ENCODE results near the gene KIFC1. TPM values are rescaled to one million over a fixed set of nuclear protein-coding genes. Genes with fewer than 3 reads are reported as not detected.

Gene KIFC1
- total and polyA plus RNA-seq, 9 of the 15 experiments (the other 6 are each of a cell fraction or from before 2014, with no cell fraction given): 1.3 to 95.2 (median 76.9) TPM

- TF ChIP-seq SMARCA5 (IDR thresholded peaks at IDR 0.05) (peak; percentile 93), ESRRB (CRISPR knock-in tag; IDR thresholded peaks at IDR 0.05; ENCODE audit: borderline replicate concordance) (no peak), MEIS2 (IDR thresholded peaks at IDR 0.05; ENCODE audit: partially characterized antibody) (no peak), L3MBTL2 (IDR thresholded peaks at IDR 0.05) (no peak), NR2C2 (CRISPR knock-in tag; IDR thresholded peaks at IDR 0.05) (no peak), NR2C2 (tag; IDR thresholded peaks at IDR 0.05) (peak; percentile 74), HOXB6 (CRISPR knock-in tag; IDR thresholded peaks at IDR 0.05; ENCODE audit: borderline replicate concordance) (no peak), PURB (CRISPR knock-in tag; IDR thresholded peaks at IDR 0.05; ENCODE audit: low read depth) (no peak), ZNF354B (CRISPR knock-in tag; IDR thresholded peaks at IDR 0.05) (peak; percentile 47; the same call in 1 of the 2 replicates), CBFA2T3 (IDR thresholded peaks at IDR 0.05) (no peak), BRD4 (IDR thresholded peaks at IDR 0.05) (no peak), UBTF (IDR thresholded peaks at IDR 0.05; ENCODE audit: borderline replicate concordance in 1 of 2, low read depth in 2 of 2, low read length in 2 of 2) (no peak), MAX (CRISPR knock-in tag; IDR thresholded peaks at IDR 0.05) (no peak)
- TF ChIP-seq, protein P1, sequence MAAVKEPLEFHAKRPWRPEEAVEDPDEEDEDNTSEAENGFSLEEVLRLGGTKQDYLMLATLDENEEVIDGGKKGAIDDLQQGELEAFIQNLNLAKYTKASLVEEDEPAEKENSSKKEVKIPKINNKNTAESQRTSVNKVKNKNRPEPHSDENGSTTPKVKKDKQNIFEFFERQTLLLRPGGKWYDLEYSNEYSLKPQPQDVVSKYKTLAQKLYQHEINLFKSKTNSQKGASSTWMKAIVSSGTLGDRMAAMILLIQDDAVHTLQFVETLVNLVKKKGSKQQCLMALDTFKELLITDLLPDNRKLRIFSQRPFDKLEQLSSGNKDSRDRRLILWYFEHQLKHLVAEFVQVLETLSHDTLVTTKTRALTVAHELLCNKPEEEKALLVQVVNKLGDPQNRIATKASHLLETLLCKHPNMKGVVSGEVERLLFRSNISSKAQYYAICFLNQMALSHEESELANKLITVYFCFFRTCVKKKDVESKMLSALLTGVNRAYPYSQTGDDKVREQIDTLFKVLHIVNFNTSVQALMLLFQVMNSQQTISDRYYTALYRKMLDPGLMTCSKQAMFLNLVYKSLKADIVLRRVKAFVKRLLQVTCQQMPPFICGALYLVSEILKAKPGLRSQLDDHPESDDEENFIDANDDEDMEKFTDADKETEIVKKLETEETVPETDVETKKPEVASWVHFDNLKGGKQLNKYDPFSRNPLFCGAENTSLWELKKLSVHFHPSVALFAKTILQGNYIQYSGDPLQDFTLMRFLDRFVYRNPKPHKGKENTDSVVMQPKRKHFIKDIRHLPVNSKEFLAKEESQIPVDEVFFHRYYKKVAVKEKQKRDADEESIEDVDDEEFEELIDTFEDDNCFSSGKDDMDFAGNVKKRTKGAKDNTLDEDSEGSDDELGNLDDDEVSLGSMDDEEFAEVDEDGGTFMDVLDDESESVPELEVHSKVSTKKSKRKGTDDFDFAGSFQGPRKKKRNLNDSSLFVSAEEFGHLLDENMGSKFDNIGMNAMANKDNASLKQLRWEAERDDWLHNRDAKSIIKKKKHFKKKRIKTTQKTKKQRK (IDR thresholded peaks at IDR 0.05; ENCODE audit: borderline replicate concordance, low read depth, low read length): no peak
- TF ChIP-seq, protein P2, sequence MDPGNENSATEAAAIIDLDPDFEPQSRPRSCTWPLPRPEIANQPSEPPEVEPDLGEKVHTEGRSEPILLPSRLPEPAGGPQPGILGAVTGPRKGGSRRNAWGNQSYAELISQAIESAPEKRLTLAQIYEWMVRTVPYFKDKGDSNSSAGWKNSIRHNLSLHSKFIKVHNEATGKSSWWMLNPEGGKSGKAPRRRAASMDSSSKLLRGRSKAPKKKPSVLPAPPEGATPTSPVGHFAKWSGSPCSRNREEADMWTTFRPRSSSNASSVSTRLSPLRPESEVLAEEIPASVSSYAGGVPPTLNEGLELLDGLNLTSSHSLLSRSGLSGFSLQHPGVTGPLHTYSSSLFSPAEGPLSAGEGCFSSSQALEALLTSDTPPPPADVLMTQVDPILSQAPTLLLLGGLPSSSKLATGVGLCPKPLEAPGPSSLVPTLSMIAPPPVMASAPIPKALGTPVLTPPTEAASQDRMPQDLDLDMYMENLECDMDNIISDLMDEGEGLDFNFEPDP (CRISPR knock-in tag; IDR thresholded peaks at IDR 0.05): no peak
These were observed 27.2 kb downstream of the KIFC1 start (continued) for GRCh38 chr6:33418690-33419291.
